GM21526 (cell line): Measurements from ENCODE around the gene ROM1.
"Not testable (repeated sequence)": the region's sequence is repeated elsewhere in the genome, so short reads cannot be mapped to it uniquely, and the experiment has no call there.

Experiments used
- ATAC-seq: cut with Tn5 transposase; IDR thresholded peaks from one replicate; pipeline ENCODE4 v1.9.1; 2021; ENCODE audit warnings: moderate library complexity; ENCODE audit not compliant: unreplicated experiment, low FRiP score

Gene ROM1

GRCh38 chr11:62605902-62606301 is 7.2 kb upstream of the ROM1 start:
- no peak for ATAC-seq

- no peak for ATAC-seq
Measured at GRCh38 chr11:62607714-62608113, 5.3 kb upstream of the ROM1 start.

GRCh38 chr11:62608776-62609175 is 4.3 kb upstream of the ROM1 start:
- ATAC-seq = no peak

GRCh38 chr11:62610403-62610802 is 2.7 kb upstream of the ROM1 start:
- ATAC-seq = no peak

- ATAC-seq = no peak
Measured at GRCh38 chr11:62610814-62611704, 2.0 kb upstream of the ROM1 start.

- peak; percentile 14 for ATAC-seq
Measured at GRCh38 chr11:62611705-62612365, 1.2 kb upstream of the ROM1 start.

- ATAC-seq = no peak
Measured at GRCh38 chr11:62613291-62613778, 278 bp downstream of the ROM1 start.

- ATAC-seq = no peak
Measured at GRCh38 chr11:62614275-62614674, 1.2 kb downstream of the ROM1 start.

GRCh38 chr11:62615521-62615920 is 2.5 kb downstream of the ROM1 start:
- ATAC-seq = no peak

GRCh38 chr11:62616957-62617356 is 3.9 kb downstream of the ROM1 start:
- ATAC-seq = not testable (repeated sequence)

GRCh38 chr11:62621027-62621566 is 8.0 kb downstream of the ROM1 start:
- no peak for ATAC-seq

GRCh38 chr11:62621567-62622470 is 8.8 kb downstream of the ROM1 start, which contains the start of gene B3GAT3:
Gene B3GAT3 (minus strand): TSS chr11:62621986. CDS start chr11:62621947, 39 bp downstream.
- ATAC-seq = peak; percentile 84

GRCh38 chr11:62622476-62623089 is 9.5 kb downstream of the ROM1 start:
- no peak for ATAC-seq

GRCh38 chr11:62627713-62628112 is 14.7 kb downstream of the ROM1 start:
- ATAC-seq = no peak

- no peak for ATAC-seq
Measured at GRCh38 chr11:62632492-62632891, 19.4 kb downstream of the ROM1 start.

- no peak for ATAC-seq
Measured at GRCh38 chr11:62644220-62644619, 31.2 kb downstream of the ROM1 start.

GRCh38 chr11:62645671-62645945 is 32.6 kb downstream of the ROM1 start:
- peak; percentile 0 for ATAC-seq

GRCh38 chr11:62645946-62646824 is 33.1 kb downstream of the ROM1 start, which contains the start of gene GANAB:
Gene GANAB (minus strand): TSS chr11:62646613. CDS start chr11:62646599, 14 bp downstream.
- ATAC-seq = peak; percentile 85
